SK-N-SH (cell line): ENCODE data around the gene ANKRD11. TPM values are rescaled to one million over a fixed set of nuclear protein-coding genes. Genes with fewer than 3 reads are reported as not detected.

Source experiments
- CTCF ChIA-PET: fragments of 300-600, 350-600 bp; formaldehyde crosslinking; extraction: SDS; loops from one replicate; lab custom pipeline; 2021; lab: Yijun Ruan, JAX
- POLR2A ChIA-PET: fragments of 350-600 bp; sonication (Branson Sonifier 250); formaldehyde crosslinking; extraction: SDS; loops from one replicate; lab custom pipeline; 2020; ENCODE audit warnings: antibody characterized with exemption, inconsistent platforms; lab: Yijun Ruan, JAX
- DNase-seq: peaks from one replicate; pipeline ENCODE4 v3.0.0; 2012
- H2AFZ ChIP-seq: fragments of 200-600 bp; sonication (generic); 2 replicates; pipeline ENCODE4 v1.8.1; 2016; ENCODE audit warnings: antibody characterized with exemption, mild to moderate bottlenecking, low read depth
- H3F3A ChIP-seq: fragments of 200-600 bp; sonication (generic); replicated peaks from 2 replicates; pipeline ENCODE3; 2016; ENCODE audit warnings: antibody characterized with exemption, mild to moderate bottlenecking; ENCODE audit not compliant: insufficient read depth
- H3K27ac ChIP-seq, 2 experiments: fragments of 200-500 bp in 1 of 2; fragments of 200-600 bp in 1 of 2; sonication (Bioruptor generic) in 1 of 2; sonication (generic), shearing (Covaris generic) in 1 of 2; 2 replicates each; pipeline versions ENCODE4 v1.5.1 to v1.6.1; 2014 to 2016; ENCODE audit warnings: low read depth in 2 of 2, inconsistent platforms in 1 of 2, low read length in 1 of 2, mild to moderate bottlenecking in 1 of 2, mixed read lengths in 1 of 2
- H3K27me3 ChIP-seq: fragments of 200-600 bp; sonication (generic), shearing (Covaris generic); 2 replicates; pipeline ENCODE4 v1.6.1; 2016; ENCODE audit warnings: mixed run types; ENCODE audit not compliant: insufficient read depth
- H3K36me3 ChIP-seq, 2 experiments: fragments of 200-500 bp in 1 of 2; fragments of 200-600 bp in 1 of 2; sonication (Bioruptor generic) in 1 of 2; sonication (generic) in 1 of 2; replicated peaks in 1 of 2; 2 replicates each; pipeline versions ENCODE3 to v1.5.1; 2014 to 2016; ENCODE audit warnings: low read length in 1 of 2, mild to moderate bottlenecking in 1 of 2; ENCODE audit not compliant: insufficient read depth in 2 of 2, control insufficient read depth in 1 of 2
- H3K4me1 ChIP-seq, 2 experiments: fragments of 200-500 bp in 1 of 2; fragments of 200-600 bp in 1 of 2; sonication (Bioruptor generic) in 1 of 2; sonication (generic), shearing (Covaris generic) in 1 of 2; 2 replicates each; pipeline versions ENCODE4 v1.5.1 to v1.6.1; 2014 to 2016; ENCODE audit warnings: low read depth in 1 of 2, low read length in 1 of 2, mixed run types in 1 of 2; ENCODE audit not compliant: insufficient read depth in 2 of 2, control insufficient read depth in 1 of 2
- H3K4me2 ChIP-seq: fragments of 200-600 bp; sonication (generic), shearing (Covaris generic); 2 replicates; pipeline ENCODE4 v1.6.1; 2017; ENCODE audit warnings: mixed run types
- H3K4me3 ChIP-seq, 2 experiments: fragments of 200-500 bp in 1 of 2; fragments of 200-600 bp in 1 of 2; sonication (Bioruptor generic) in 1 of 2; sonication (generic), shearing (Covaris generic) in 1 of 2; 2 replicates each; pipeline versions ENCODE4 v1.5.1 to v1.8.1; 2014 to 2016; ENCODE audit warnings: low read depth in 2 of 2, inconsistent platforms in 1 of 2, low read length in 1 of 2, mild to moderate bottlenecking in 1 of 2, mixed read lengths in 1 of 2, moderate library complexity in 1 of 2
- H3K79me2 ChIP-seq: fragments of 200-600 bp; sonication (generic); 2 replicates; pipeline ENCODE4 v1.8.1; 2017; ENCODE audit warnings: mild to moderate bottlenecking; ENCODE audit not compliant: insufficient read depth
- H3K9ac ChIP-seq: fragments of 200-600 bp; sonication (generic); 2 replicates; pipeline ENCODE4 v1.6.1; 2017; ENCODE audit warnings: mixed run types
- H3K9me2 ChIP-seq: fragments of 200-600 bp; sonication (generic); 2 replicates; pipeline ENCODE4 v1.6.1; 2017; ENCODE audit warnings: mixed run types
- H3K9me3 ChIP-seq: fragments of 200-600 bp; sonication (generic); 2 replicates; pipeline ENCODE4 v1.6.1; 2017; ENCODE audit warnings: mixed run types, mild to moderate bottlenecking, moderate library complexity
- H4K20me1 ChIP-seq: fragments of 200-600 bp; sonication (generic); 2 replicates; pipeline ENCODE4 v1.6.1; 2017; ENCODE audit warnings: mild to moderate bottlenecking, mixed run types; ENCODE audit not compliant: insufficient read depth
- CHD2 ChIP-seq: fragments of 150-350 bp; IDR thresholded peaks from 2 replicates; pipeline ENCODE4 v1.6.1; 2018; ENCODE audit warnings: low read length; ENCODE audit not compliant: partially characterized antibody
- EP300 ChIP-seq, 2 experiments: IDR thresholded peaks; 2 replicates each; pipeline versions ENCODE4 v1.4.0 to v1.6.1; 2012; ENCODE audit warnings: borderline replicate concordance in 1 of 2, low read depth in 1 of 2, low read length in 1 of 2
- EZH2phosphoT487 ChIP-seq: fragments of 200-600 bp; sonication (generic); IDR thresholded peaks from 2 replicates; pipeline ENCODE4 v1.6.1; 2017; ENCODE audit warnings: low read depth, mixed run types, mild to moderate bottlenecking, antibody characterized with exemption, moderate library complexity, borderline replicate concordance
- FOXJ3 ChIP-seq: sonication (generic); formaldehyde crosslinking; IDR thresholded peaks from 2 replicates; pipeline ENCODE4 v1.5.1; 2020; ENCODE audit warnings: mild to moderate bottlenecking, missing genetic modification reagents
- GATA2 ChIP-seq: sonication (generic); formaldehyde crosslinking; IDR thresholded peaks from 2 replicates; pipeline ENCODE4 v1.5.0; 2020; ENCODE audit warnings: mild to moderate bottlenecking, missing genetic modification reagents
- IRF3 ChIP-seq: fragments of 150-350 bp; IDR thresholded peaks from 2 replicates; pipeline ENCODE4 v1.6.1; 2016; ENCODE audit warnings: mild to moderate bottlenecking, low read depth, low read length
- MAX ChIP-seq: IDR thresholded peaks from 2 replicates; pipeline ENCODE4 v1.4.0; 2012; ENCODE audit warnings: low read depth
- MEF2A ChIP-seq: IDR thresholded peaks from 2 replicates; pipeline ENCODE4 v1.4.0; 2012; ENCODE audit warnings: low read depth, borderline replicate concordance
- MXI1 ChIP-seq: IDR thresholded peaks from 2 replicates; pipeline ENCODE4 v1.6.1; 2012; ENCODE audit warnings: mild to moderate bottlenecking, low read depth, low read length, improper control_type of control experiment
- NRF1 ChIP-seq: IDR thresholded peaks from 2 replicates; pipeline ENCODE4 v1.6.1; 2012; ENCODE audit warnings: low read depth, mild to moderate bottlenecking, low read length
- PBX3 ChIP-seq: IDR thresholded peaks from 2 replicates; pipeline ENCODE4; 2012
- RAD21 ChIP-seq: IDR thresholded peaks from 2 replicates; pipeline ENCODE4 v1.6.1; 2012; ENCODE audit warnings: mild to moderate bottlenecking, low read length
- RCOR1 ChIP-seq: fragments of 150-350 bp; IDR thresholded peaks from 2 replicates; pipeline ENCODE4 v1.6.1; 2017; ENCODE audit warnings: antibody characterized with exemption, low read length
- RFX5 ChIP-seq: IDR thresholded peaks from 2 replicates; pipeline ENCODE4 v1.6.1; 2012; ENCODE audit warnings: mild to moderate bottlenecking, improper control_type of control experiment, low read length
- SIN3A ChIP-seq: IDR thresholded peaks from 2 replicates; pipeline ENCODE4 v1.6.1; 2012; ENCODE audit warnings: low read depth, mild to moderate bottlenecking, low read length, moderate library complexity, borderline replicate concordance
- SMC3 ChIP-seq: IDR thresholded peaks from 2 replicates; pipeline ENCODE4 v1.6.1; 2012; ENCODE audit warnings: low read depth, low read length, improper control_type of control experiment
- TAF1 ChIP-seq: IDR thresholded peaks from 2 replicates; pipeline ENCODE4 v1.6.1; 2012; ENCODE audit warnings: low read depth, mild to moderate bottlenecking, low read length, moderate library complexity, borderline replicate concordance
- TEAD4 ChIP-seq: IDR thresholded peaks from 2 replicates; pipeline ENCODE4 v1.4.0; 2012; ENCODE audit warnings: mild to moderate bottlenecking, borderline replicate concordance; ENCODE audit not compliant: insufficient read depth
- USF2 ChIP-seq: fragments of 150-350 bp; IDR thresholded peaks from 2 replicates; pipeline ENCODE4 v1.6.1; 2017; ENCODE audit warnings: antibody characterized with exemption, low read length, low read depth, borderline replicate concordance
- YY1 ChIP-seq: IDR thresholded peaks from 2 replicates; pipeline ENCODE4 v1.4.0; 2012; ENCODE audit warnings: low read depth, mild to moderate bottlenecking
- ZBTB33 ChIP-seq: IDR thresholded peaks from 2 replicates; pipeline ENCODE4 v1.4.0; 2012; ENCODE audit warnings: low read depth, borderline replicate concordance
- WGBS: methylation state at CpG from one replicate; pipeline ENCODE4 v1.1.6; 2017; ENCODE audit warnings: low lambda C conversion rate; 5-methylcytosine and 5-hydroxymethylcytosine counted together
- polyA plus RNA-seq, 3 experiments: library from polyadenylated mRNA; depleted of rRNA; stranded (reverse); fragments of >200 nt; gene quantifications; 2 replicates each; pipeline ENCODE4 v1.2.3, GENCODE V29; 2012

The ANKRD11 gene
- polyA plus RNA-seq, 1 of the 3 experiments (the other 2 are of a cell fraction): 50.2 TPM

- H3K9me2 ChIP-seq: no peaks in the 10 kb centered on the region
- ChIA-PET CTCF (no interaction called here), POLR2A (interaction anchor here (0.6 kb wide), 1 partner anchor 8 kb away, joined by 4 read pairs; no protein-coding TSS in a partner anchor)
- peaks cover 0 to 24% of the 10 kb centered on the region in 2 experiments; a peak in 1 of 4 replicates for H3K4me1 ChIP-seq
- H3K27ac ChIP-seq: no peak overlapping the region
- H3F3A ChIP-seq: peaks cover 3% of the 10 kb centered on the region
- no peak overlapping the region for H2AFZ ChIP-seq
- TF ChIP-seq YY1 (no peak), RFX5 (no peak), FOXJ3 (CRISPR knock-in tag) (no peak), RCOR1 (no peak), MXI1 (no peak), MAX (no peak), TEAD4 (no peak), TAF1 (no peak), SIN3A (no peak), NRF1 (no peak), CHD2 (no peak), MEF2A (no peak), EP300 (IDR thresholded peaks at IDR 0.05; ENCODE audit: borderline replicate concordance in 1 of 2, low read depth in 1 of 2, low read length in 1 of 2) (no peak), RAD21 (no peak), USF2 (no peak), PBX3 (no peak)
- H3K9me3 ChIP-seq: no peaks in the 10 kb centered on the region
- H4K20me1 ChIP-seq: peaks cover 99% of the 10 kb centered on the region
- H3K4me3 ChIP-seq: no peak overlapping the region
- H3K9ac ChIP-seq: no peak overlapping the region
- H3K36me3 ChIP-seq: no peaks in the 10 kb centered on the region
- H3K79me2 ChIP-seq: peaks cover 100% of the 10 kb centered on the region
- H3K27me3 ChIP-seq: no peaks in the 10 kb centered on the region
- WGBS: 86% methylated on average over 9 of the region's 9 CpGs
- no peak overlapping the region for H3K4me2 ChIP-seq
- no peak for DNase-seq
Measured at GRCh38 chr16:89346869-89347268, 143.5 kb downstream of the ANKRD11 start.

- no peak overlapping the region for H3K4me3 ChIP-seq
- H3K4me1 ChIP-seq: peaks cover 3 to 32% of the 10 kb centered on the region in 2 experiments; a peak in 1 of 4 replicates
- no peak overlapping the region for H3K4me2 ChIP-seq
- WGBS: 94% methylated on average over 9 of the region's 9 CpGs
- no peaks in the 10 kb centered on the region for H3K9me2 ChIP-seq
- no peaks in the 10 kb centered on the region for H3K36me3 ChIP-seq
- ChIA-PET POLR2A (no interaction called here), CTCF (interaction anchor here (0.9 to 2.1 kb wide), 4 partner anchors 11 to 164 kb away, joined by 3 to 7 read pairs (median 3); no protein-coding TSS in a partner anchor)
- DNase-seq: no peak
- peaks cover 99% of the 10 kb centered on the region for H4K20me1 ChIP-seq
- no peaks in the 10 kb centered on the region for H3K9me3 ChIP-seq
- no peak overlapping the region for H3K9ac ChIP-seq
- H3F3A ChIP-seq: peaks cover 3% of the 10 kb centered on the region
- H3K79me2 ChIP-seq: peaks cover 100% of the 10 kb centered on the region
- H2AFZ ChIP-seq: no peak overlapping the region
- no peaks in the 10 kb centered on the region for H3K27me3 ChIP-seq
- H3K27ac ChIP-seq: no peak overlapping the region
- no peak for TF ChIP-seq USF2
- TF ChIP-seq RAD21: no peak
- no peak for TF ChIP-seq RFX5
- TF ChIP-seq EZH2phosphoT487: no peak
- TF ChIP-seq ZBTB33: no peak
- no peak for TF ChIP-seq GATA2 (CRISPR knock-in tag)
- TF ChIP-seq SMC3: no peak
- TF ChIP-seq TAF1: no peak
- no peak for TF ChIP-seq IRF3
- TF ChIP-seq MAX: no peak
Measured at GRCh38 chr16:89345642-89346150, 144.7 kb downstream of the ANKRD11 start.
